Retina (tissue), 1 donor: ENCODE measurements around the gene KIAA1549.
"Not testable (repeated sequence)": the region's sequence is repeated elsewhere in the genome, so short reads cannot be mapped to it uniquely, and the experiment has no call there.

Source experiments
- DNase-seq: peaks from one replicate; pipeline ENCODE4 v3.0.0-alpha.2; 2016

The KIAA1549 gene

DNA sequence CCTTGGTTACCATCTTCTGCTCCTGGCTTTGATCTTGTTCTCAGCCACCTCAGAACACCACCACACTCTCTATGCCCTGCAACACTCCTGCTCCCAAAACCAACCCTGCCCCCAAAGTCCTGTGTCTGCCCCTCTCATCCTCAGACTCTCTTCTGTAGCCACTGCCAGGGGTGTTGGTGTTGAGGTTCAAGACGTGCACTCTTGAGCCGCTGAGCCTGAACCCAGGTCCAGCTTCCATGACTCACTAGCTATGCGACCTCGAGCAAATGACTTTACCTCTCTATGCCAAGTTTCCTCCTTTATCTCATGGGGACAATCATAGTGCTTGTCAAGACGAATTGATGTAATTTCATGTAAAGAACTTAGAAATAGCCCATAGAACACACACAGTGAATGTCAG is 182.4 kb downstream of the KIAA1549 start:
- no peak for DNase-seq

DNA sequence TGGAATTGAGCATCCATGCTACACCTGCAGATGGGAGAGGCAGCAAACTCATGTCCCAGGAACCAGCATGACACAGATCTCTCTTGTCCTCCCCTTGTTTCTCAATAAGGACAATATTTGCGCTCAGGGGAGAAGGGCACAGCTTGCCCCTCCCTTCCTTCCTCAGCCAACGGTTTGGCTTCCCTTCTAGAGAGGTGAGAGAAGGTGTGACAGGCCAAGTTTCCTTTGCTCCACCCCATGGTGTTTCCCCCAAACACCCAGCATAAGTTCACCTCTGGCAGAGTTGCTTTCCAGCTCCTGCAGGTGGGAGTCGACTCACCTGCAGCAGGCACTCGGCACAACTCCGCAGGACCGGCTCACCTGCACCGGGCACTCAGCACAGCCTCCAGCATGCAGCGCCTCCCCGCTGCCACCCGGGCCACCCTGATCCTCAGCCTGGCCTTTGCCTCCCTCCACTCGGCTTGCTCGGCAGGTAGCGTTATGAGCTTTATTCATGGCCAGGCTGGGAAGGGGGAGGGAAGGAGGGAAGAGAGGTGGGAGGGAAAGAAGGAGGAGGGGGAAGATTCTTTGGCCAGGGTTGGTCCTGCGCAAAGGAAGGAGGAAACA is 183.4 kb downstream of the KIAA1549 start, which contains the start of the genes ATP6V0A4 and TMEM213:
Gene ATP6V0A4 (minus strand): TSS at position 482 of the 606 bp plus-strand sequence. CDS start 26,949 bp downstream, outside the sequence.
Gene TMEM213 (plus strand): TSS at position 280 of the 606 bp plus-strand sequence. CDS start 111 bp downstream, at position 391.
- no peak for DNase-seq

DNA sequence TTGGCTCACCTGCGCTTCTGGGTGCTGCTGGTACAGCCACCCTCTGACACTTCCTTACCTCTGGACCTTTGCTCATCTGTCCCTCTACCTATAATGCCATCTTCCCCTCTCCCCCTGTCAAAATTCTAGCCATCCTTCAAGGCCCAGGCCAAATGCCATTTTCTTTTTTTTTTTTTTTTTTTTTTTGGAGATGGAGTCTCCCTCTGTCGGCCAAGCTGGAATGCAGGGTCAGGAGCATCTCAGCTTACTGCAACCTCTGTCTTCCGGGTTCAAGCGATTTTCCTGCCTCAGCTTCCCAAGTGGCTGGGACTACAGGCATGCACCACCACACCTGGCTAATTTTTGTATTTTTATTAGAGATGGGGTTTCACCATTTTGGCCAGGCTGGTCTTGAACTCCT is 184.1 kb downstream of the KIAA1549 start:
- DNase-seq = not testable (repeated sequence)

DNA sequence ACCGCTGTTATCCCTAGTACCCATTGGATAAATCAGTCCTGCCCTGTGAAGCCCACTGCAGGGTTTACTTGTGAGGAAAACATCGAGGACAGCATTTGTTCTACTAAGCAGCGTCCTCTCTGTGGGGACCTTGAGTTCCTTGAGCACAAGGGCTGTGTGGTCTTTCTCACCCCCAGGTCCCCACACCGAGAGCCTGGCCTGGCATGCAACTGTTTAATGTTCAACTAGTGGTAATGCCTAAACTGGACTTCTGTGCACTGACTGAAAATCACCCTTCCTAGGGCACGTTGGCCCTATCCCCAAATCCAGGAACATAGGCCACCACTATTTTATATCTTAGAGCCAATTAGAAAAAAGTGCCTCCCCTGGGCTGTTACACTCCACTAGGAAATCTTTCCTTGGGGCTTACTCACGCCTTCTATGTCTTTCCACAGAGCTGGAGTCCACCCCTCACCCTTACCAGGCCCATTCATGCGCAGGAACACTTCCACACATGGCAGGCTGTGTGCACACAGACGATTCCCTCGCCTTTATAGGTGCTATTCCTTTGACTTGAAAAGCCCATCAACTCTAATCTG is 185.1 kb downstream of the KIAA1549 start:
- no peak for DNase-seq

DNA sequence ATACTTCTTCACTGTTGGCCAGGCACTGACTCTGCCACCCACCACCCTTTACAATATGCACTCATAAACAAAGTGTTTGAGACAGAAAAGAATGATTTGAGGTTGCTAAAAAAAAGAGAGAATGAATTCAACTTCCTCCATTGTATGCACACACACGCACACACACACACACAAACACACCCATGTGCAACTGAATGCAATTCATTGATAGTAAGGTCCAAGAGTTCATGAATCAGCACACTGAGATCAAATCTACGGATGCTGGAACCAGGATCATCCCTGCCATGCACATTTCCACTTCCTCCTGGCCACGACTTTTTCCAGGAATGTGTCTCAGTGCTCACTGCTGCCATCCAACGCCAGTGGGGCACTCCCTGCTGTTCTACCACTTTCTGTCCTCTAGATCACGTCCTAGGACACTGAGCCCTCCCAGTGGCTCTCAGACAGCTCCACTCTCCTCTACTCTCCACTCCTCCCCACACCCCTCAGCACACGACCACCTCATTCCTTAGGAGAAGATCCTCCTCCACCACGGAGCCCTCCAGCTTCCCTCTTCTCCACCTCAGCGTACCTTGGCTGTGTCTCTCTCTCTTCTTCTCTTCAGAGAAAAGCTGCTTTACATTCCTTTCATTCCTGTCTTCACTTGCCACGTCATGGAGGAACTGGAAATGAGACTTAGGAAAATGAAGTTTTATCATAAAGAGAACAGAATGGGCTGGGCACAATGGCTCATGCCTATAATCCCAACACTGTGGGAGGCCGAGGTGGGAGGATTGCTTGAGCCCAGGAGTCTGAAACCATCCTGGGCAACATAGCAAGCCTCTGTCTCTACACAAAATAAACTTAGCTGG is 195.4 kb downstream of the KIAA1549 start:
- no peak for DNase-seq

DNA sequence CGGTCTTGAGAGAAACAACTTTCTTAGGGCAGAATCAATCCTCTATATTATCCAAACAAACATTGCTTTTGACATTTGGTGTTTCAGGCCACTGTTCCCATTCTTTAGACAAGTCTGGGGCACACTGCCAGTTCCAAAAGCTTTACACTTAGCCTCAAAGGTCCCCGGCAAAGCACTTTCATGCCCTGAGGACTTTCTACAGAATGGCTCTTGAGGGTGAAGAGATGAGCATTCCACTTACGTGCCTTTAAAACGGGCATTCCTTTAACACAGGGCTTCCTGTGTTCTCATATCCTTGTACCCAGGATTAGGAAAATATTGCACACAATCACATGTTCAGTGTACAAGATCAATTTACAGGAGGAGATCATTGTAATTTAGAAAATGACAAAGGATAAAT is 196.5 kb downstream of the KIAA1549 start:
- no peak for DNase-seq
